Brain microvascular endothelial cell (primary cell): ENCODE data around the gene TRIML1.
"Not testable (repeated sequence)": the region's sequence is repeated elsewhere in the genome, so short reads cannot be mapped to it uniquely, and the experiment has no call there.

Experiments used
- DNase-seq: peaks from one replicate; pipeline ENCODE4 v3.0.0-alpha.2; 2020
- H3K27ac ChIP-seq: fragments of 250-450 bp; sonication (Bioruptor Pico); 2 replicates; pipeline ENCODE4 v1.5.1; 2020; ENCODE audit warnings: mild to moderate bottlenecking, moderate library complexity
- H3K27me3 ChIP-seq: fragments of 250-450 bp; sonication (Bioruptor Pico); replicated peaks from 2 replicates; pipeline ENCODE4 v1.5.1; 2020; ENCODE audit warnings: mild to moderate bottlenecking
- H3K36me3 ChIP-seq: fragments of 250-450 bp; sonication (Bioruptor Pico); replicated peaks from 2 replicates; pipeline ENCODE4 v1.5.1; 2020; ENCODE audit warnings: mild to moderate bottlenecking
- H3K4me3 ChIP-seq: 2 replicates; pipeline ENCODE4 v1.5.1; 2011; ENCODE audit warnings: low read depth, mild to moderate bottlenecking, control low read depth, low read length, moderate library complexity
- in situ Hi-C: cut with HindIII; loops from 2 replicates; pipeline ENCODE4 v1.10.0; 2017; ENCODE audit warnings: low sequenced_read_pairs, low pct_ligation_motif_present
- TF ChIP-seq, protein P1 (sequence below): IDR thresholded peaks from 2 replicates; pipeline ENCODE4 v1.5.1; 2011; ENCODE audit warnings: low read depth, mild to moderate bottlenecking, moderate library complexity, low read length, control low read depth, inconsistent platforms; ENCODE audit errors: missing control alignments

Gene TRIML1

DNA sequence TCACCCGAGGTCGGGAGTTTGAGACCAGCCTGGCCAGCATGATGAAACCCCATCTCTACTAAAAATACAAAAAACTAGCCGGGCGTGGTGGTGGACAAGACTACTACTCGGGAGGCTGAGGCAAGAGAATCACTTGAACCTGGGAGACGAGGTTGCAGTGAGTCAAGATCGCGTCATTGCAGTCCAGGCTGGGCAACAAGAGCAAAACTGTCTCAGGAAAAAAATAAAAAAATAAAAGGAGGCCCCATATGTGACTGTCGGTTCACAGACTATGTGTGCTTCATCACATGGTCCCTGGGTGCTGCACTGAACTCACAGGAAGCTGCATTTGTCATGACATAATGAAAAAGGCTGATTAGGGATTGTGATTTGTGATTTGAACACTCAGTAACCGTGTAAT lies 6.4 kb downstream of the TRIML1 start:
- H3K36me3 ChIP-seq: no peaks in the 10 kb centered on the region
- H3K27me3 ChIP-seq: no peaks in the 10 kb centered on the region
- TF ChIP-seq, protein P1, sequence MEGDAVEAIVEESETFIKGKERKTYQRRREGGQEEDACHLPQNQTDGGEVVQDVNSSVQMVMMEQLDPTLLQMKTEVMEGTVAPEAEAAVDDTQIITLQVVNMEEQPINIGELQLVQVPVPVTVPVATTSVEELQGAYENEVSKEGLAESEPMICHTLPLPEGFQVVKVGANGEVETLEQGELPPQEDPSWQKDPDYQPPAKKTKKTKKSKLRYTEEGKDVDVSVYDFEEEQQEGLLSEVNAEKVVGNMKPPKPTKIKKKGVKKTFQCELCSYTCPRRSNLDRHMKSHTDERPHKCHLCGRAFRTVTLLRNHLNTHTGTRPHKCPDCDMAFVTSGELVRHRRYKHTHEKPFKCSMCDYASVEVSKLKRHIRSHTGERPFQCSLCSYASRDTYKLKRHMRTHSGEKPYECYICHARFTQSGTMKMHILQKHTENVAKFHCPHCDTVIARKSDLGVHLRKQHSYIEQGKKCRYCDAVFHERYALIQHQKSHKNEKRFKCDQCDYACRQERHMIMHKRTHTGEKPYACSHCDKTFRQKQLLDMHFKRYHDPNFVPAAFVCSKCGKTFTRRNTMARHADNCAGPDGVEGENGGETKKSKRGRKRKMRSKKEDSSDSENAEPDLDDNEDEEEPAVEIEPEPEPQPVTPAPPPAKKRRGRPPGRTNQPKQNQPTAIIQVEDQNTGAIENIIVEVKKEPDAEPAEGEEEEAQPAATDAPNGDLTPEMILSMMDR: no peak
- peak; percentile 62 for DNase-seq
- H3K27ac ChIP-seq: no peak overlapping the region
- in situ Hi-C loops: no loop called here
- H3K4me3 ChIP-seq: no peak overlapping the region

DNA sequence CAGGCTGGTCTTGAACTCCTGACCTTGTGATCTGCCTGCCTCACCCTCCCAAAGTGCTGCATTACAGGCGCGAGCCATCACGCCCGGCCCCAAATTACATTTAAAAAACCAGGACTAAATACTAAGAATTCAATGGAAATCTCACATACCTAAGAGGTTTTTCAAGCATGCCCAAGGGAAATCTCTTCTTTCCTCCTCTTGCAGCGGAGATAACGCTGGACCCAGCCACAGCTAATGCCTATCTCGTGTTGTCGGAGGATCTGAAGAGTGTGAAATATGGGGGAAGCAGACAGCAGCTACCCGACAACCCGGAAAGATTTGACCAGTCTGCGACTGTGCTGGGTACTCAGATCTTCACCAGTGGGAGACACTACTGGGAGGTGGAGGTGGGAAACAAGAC lies 7.4 kb downstream of the TRIML1 start:
- in situ Hi-C loops: no loop called here
- Histone ChIP-seq H3K27me3 (no peaks in the 10 kb centered on the region), H3K4me3 (no peak overlapping the region), H3K36me3 (no peaks in the 10 kb centered on the region), H3K27ac (no peak overlapping the region)
- TF ChIP-seq, protein P1: no peak
- no peak for DNase-seq

DNA sequence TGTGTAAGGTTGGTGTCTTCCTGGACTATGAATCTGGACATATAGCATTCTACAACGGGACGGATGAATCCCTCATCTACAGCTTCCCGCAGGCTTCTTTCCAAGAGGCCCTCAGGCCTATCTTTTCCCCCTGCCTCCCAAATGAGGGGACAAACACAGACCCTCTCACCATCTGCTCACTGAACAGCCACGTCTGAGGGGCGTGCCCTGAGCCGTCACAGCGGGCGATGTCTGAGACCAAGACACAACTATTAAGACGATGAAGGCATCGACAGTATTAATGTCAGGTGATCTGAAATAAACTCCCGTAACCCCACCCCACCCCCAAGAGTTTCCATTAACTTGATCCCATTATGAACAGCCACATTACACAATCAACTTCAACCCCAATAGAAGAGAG lies 7.9 kb downstream of the TRIML1 start:
- in situ Hi-C loops: no loop called here
- H3K4me3 ChIP-seq: no peak overlapping the region
- H3K27ac ChIP-seq: no peak overlapping the region
- no peak for DNase-seq
- H3K36me3 ChIP-seq: no peaks in the 10 kb centered on the region
- TF ChIP-seq, protein P1: no peak
- no peaks in the 10 kb centered on the region for H3K27me3 ChIP-seq

- no peak overlapping the region for H3K4me3 ChIP-seq
- in situ Hi-C loops: no loop called here
- no peaks in the 10 kb centered on the region for H3K27me3 ChIP-seq
- no peaks in the 10 kb centered on the region for H3K36me3 ChIP-seq
- TF ChIP-seq, protein P1: no peak
- no peak for DNase-seq
- H3K27ac ChIP-seq: no peak overlapping the region
These were observed 8.5 kb downstream of the TRIML1 start for GRCh38 chr4:188147776-188148175.

DNA sequence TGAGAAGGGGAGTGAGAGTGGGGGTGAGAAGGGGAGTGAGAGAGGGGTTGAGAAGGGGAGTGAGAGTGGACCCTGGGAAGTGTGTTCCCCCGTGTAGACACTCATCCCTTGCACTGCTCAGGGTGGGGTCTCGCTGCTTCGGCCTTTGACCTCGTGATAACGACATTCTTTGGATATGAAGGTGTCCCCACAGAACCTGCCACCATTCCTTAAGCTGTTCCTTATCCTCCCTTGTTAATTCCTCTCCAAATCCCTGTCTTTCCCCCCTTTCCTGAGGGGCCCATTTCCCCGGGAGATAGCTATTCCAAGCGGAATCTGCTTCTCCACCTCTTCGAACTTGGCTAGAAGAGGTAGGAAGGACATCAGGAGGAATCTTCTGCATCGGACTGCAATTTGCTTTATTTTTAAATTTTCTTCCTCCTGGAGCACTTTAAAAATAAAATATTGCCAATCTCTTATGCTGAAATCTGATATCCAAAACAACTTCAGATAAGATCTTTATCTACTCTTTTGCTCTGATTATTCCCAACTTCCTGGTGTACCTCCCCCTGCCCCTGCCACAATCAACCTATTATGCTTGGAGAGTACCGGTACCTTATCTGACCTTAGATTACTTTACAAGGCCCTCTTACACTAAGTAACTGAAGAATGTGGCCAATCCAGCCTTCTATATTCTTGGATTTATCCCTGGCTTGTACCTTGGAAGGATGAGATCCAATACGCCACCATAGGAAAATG lies 15.6 kb downstream of the TRIML1 start:
- in situ Hi-C loops: no loop called here
- H3K36me3 ChIP-seq: no peaks in the 10 kb centered on the region
- no peaks in the 10 kb centered on the region for H3K27me3 ChIP-seq
- TF ChIP-seq, protein P1: no peak
- no peak overlapping the region for H3K27ac ChIP-seq
- DNase-seq: no peak
- no peak overlapping the region for H3K4me3 ChIP-seq

- Histone ChIP-seq H3K36me3 (no peaks in the 10 kb centered on the region), H3K27me3 (no peaks in the 10 kb centered on the region), H3K27ac (no peak overlapping the region), H3K4me3 (no peak overlapping the region)
- in situ Hi-C loops: no loop called here
- no peak for DNase-seq
- TF ChIP-seq, protein P1: no peak
These were observed 19.1 kb downstream of the TRIML1 start for GRCh38 chr4:188158336-188158735.

GRCh38 chr4:188159513-188160226 lies 20.4 kb downstream of the TRIML1 start:
- H3K27me3 ChIP-seq, H3K4me3 ChIP-seq, H3K36me3 ChIP-seq, in situ Hi-C loops: not testable (repeated sequence)
- peak; percentile 58 for DNase-seq
- H3K27ac ChIP-seq: peak overlapping the region; percentile 71
